WERI-Rb-1 (cell line): ENCODE data around the gene FRAS1.

Experiments used
- DNase-seq: peaks from one replicate; pipeline ENCODE4 v3.0.0-alpha.2; 2020
- H3K27ac ChIP-seq: fragments of 250-450 bp; sonication (Bioruptor Pico); 2 replicates; pipeline ENCODE4 v1.5.1; 2020; ENCODE audit warnings: mild to moderate bottlenecking, moderate library complexity
- H3K27me3 ChIP-seq: fragments of 250-450 bp; sonication (Bioruptor Pico); 2 replicates; pipeline ENCODE4 v1.5.1; 2021; ENCODE audit warnings: mild to moderate bottlenecking, low read depth, moderate library complexity; ENCODE audit not compliant: insufficient read depth, severe bottlenecking
- H3K36me3 ChIP-seq: fragments of 250-450 bp; sonication (Bioruptor Pico); 2 replicates; pipeline ENCODE4 v1.5.1; 2020; ENCODE audit warnings: mild to moderate bottlenecking, moderate library complexity
- H3K4me3 ChIP-seq: 2 replicates; pipeline ENCODE4 v1.5.1; 2011; ENCODE audit warnings: low read depth, mild to moderate bottlenecking, control low read depth, low read length
- H3K9me3 ChIP-seq: fragments of 250-450 bp; sonication (Bioruptor Pico); 2 replicates; pipeline ENCODE4 v1.5.1; 2021; ENCODE audit warnings: mild to moderate bottlenecking, moderate library complexity; ENCODE audit not compliant: severe bottlenecking
- CTCF ChIP-seq: IDR thresholded peaks from 2 replicates; pipeline ENCODE4 v1.5.1; 2011; ENCODE audit warnings: low read depth, mild to moderate bottlenecking, control low read depth, inconsistent platforms, low read length

The FRAS1 gene

GRCh38 chr4:78414116-78414515, 357.0 kb downstream of the FRAS1 start:
- TF ChIP-seq CTCF: no peak
- Histone ChIP-seq H3K4me3 (no peak overlapping the region), H3K9me3 (no peaks in the 10 kb centered on the region), H3K27ac (no peak overlapping the region), H3K36me3 (no peaks in the 10 kb centered on the region), H3K27me3 (no peaks in the 10 kb centered on the region)
- no peak for DNase-seq

GRCh38 chr4:78417603-78418002, 360.5 kb downstream of the FRAS1 start:
- Histone ChIP-seq H3K4me3 (no peak overlapping the region), H3K27me3 (no peaks in the 10 kb centered on the region), H3K27ac (no peak overlapping the region), H3K9me3 (no peaks in the 10 kb centered on the region), H3K36me3 (no peaks in the 10 kb centered on the region)
- no peak for TF ChIP-seq CTCF
- no peak for DNase-seq

GRCh38 chr4:78418406-78418805, 361.3 kb downstream of the FRAS1 start:
- DNase-seq: no peak
- no peak overlapping the region for H3K4me3 ChIP-seq
- no peak for TF ChIP-seq CTCF
- no peak overlapping the region for H3K27ac ChIP-seq
- H3K27me3 ChIP-seq: no peaks in the 10 kb centered on the region
- H3K36me3 ChIP-seq: no peaks in the 10 kb centered on the region
- H3K9me3 ChIP-seq: no peaks in the 10 kb centered on the region

- Histone ChIP-seq H3K27me3 (no peaks in the 10 kb centered on the region), H3K36me3 (no peaks in the 10 kb centered on the region), H3K27ac (no peak overlapping the region), H3K4me3 (no peak overlapping the region), H3K9me3 (no peaks in the 10 kb centered on the region)
- TF ChIP-seq CTCF: no peak
- no peak for DNase-seq
These were observed 366.7 kb downstream of the FRAS1 start for GRCh38 chr4:78423790-78424189.

GRCh38 chr4:78424461-78424860, 367.3 kb downstream of the FRAS1 start:
- no peak overlapping the region for H3K4me3 ChIP-seq
- H3K27me3 ChIP-seq: no peaks in the 10 kb centered on the region
- H3K9me3 ChIP-seq: no peaks in the 10 kb centered on the region
- DNase-seq: no peak
- no peak for TF ChIP-seq CTCF
- no peaks in the 10 kb centered on the region for H3K36me3 ChIP-seq
- no peak overlapping the region for H3K27ac ChIP-seq

- no peak for TF ChIP-seq CTCF
- Histone ChIP-seq H3K27me3 (no peaks in the 10 kb centered on the region), H3K27ac (no peak overlapping the region), H3K9me3 (no peaks in the 10 kb centered on the region), H3K36me3 (no peaks in the 10 kb centered on the region), H3K4me3 (no peak overlapping the region)
- DNase-seq: no peak
These were observed 369.8 kb downstream of the FRAS1 start for GRCh38 chr4:78426972-78427371.
